ENCODE data around the gene PLA2G4A.

Gene PLA2G4A

GRCh38 chr1:187010571-187011309 lies 182.0 kb downstream of the PLA2G4A start:
- H3K4me3 ChIP-seq (ENCODE audit: low read depth, low read length): no peak overlapping the region
- TF ChIP-seq CTCF (IDR thresholded peaks at IDR 0.05; ENCODE audit: low read depth, low read length): no peak

GRCh38 chr1:187013582-187014200 lies 184.9 kb downstream of the PLA2G4A start:
- no peak for TF ChIP-seq CTCF (IDR thresholded peaks at IDR 0.05; ENCODE audit: low read depth, low read length)

GRCh38 chr1:187018291-187018690 lies 189.5 kb downstream of the PLA2G4A start:
- no peak overlapping the region for H3K4me3 ChIP-seq (ENCODE audit: low read depth, low read length)

More at GRCh38 chr1:187013582-187014200, 184.9 kb downstream of the PLA2G4A start:
- H3K4me3 ChIP-seq (ENCODE audit: low read depth, low read length): no peak overlapping the region

GRCh38 chr1:187027253-187027652 lies 198.5 kb downstream of the PLA2G4A start:
- no peak for TF ChIP-seq CTCF (IDR thresholded peaks at IDR 0.05; ENCODE audit: low read depth, low read length)
- no peak overlapping the region for H3K4me3 ChIP-seq (ENCODE audit: low read depth, low read length)

More at GRCh38 chr1:187018291-187018690, 189.5 kb downstream of the PLA2G4A start:
- TF ChIP-seq CTCF (IDR thresholded peaks at IDR 0.05; ENCODE audit: low read depth, low read length): no peak

- no peak overlapping the region for H3K4me3 ChIP-seq (ENCODE audit: low read depth, low read length)
- no peak for TF ChIP-seq CTCF (IDR thresholded peaks at IDR 0.05; ENCODE audit: low read depth, low read length)
These were observed 203.7 kb downstream of the PLA2G4A start for GRCh38 chr1:187032316-187032981.

GRCh38 chr1:187032982-187033692 lies 204.4 kb downstream of the PLA2G4A start:
- no peak overlapping the region for H3K4me3 ChIP-seq (ENCODE audit: low read depth, low read length)
- TF ChIP-seq CTCF (IDR thresholded peaks at IDR 0.05; ENCODE audit: low read depth, low read length): no peak

All from WI38 (cell line).